BE2C (cell line): ENCODE data around the gene KCNC2.

Experiments
- DNase-seq: peaks from one replicate; pipeline ENCODE4 v3.0.0-alpha.2; 2020
- H3K27me3 ChIP-seq: fragments of 250-450 bp; sonication (Bioruptor Pico); 2 replicates; pipeline ENCODE4 v1.5.1; 2020; ENCODE audit warnings: mild to moderate bottlenecking
- H3K36me3 ChIP-seq: fragments of 250-450 bp; sonication (Bioruptor Pico); 2 replicates; pipeline ENCODE4 v1.5.1; 2020; ENCODE audit warnings: mild to moderate bottlenecking
- H3K4me1 ChIP-seq: fragments of 250-450 bp; sonication (Bioruptor Pico); 2 replicates; pipeline ENCODE4 v1.5.1; 2020
- H3K4me3 ChIP-seq: 2 replicates; pipeline ENCODE4 v1.5.1; 2011; ENCODE audit warnings: low read depth, low read length
- H3K9me3 ChIP-seq: fragments of 250-450 bp; sonication (Bioruptor Pico); 2 replicates; pipeline ENCODE4 v1.5.1; 2020
- CTCF ChIP-seq: IDR thresholded peaks from 2 replicates; pipeline ENCODE4 v1.5.1; 2012; ENCODE audit warnings: mild to moderate bottlenecking, low read depth, low read length

Gene KCNC2

GRCh38 chr12:75000120-75000519, 209.5 kb downstream of the KCNC2 start:
- Histone ChIP-seq H3K4me3 (no peak overlapping the region), H3K9me3 (no peaks in the 10 kb centered on the region), H3K4me1 (no peaks in the 10 kb centered on the region), H3K27me3 (no peaks in the 10 kb centered on the region), H3K36me3 (no peaks in the 10 kb centered on the region)
- TF ChIP-seq CTCF = no peak
- DNase-seq = no peak

DNA sequence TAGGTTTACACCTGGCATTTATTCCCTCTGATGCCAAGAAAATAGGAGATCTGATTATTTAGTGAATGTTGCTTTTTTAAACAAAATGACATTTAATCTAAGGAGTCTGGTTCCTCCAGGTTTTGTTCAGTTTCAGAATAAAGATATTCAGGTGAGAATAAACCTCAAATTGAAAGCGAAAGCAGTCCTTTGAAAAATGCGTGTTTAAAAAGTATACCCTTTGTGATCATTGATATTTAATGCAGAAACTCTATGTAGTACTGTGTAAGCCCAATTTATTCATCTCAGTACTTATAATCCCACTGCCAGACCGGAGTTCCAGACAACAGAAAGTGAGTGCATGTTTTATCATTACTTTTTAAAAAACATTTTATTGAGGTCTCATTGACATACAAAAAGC, 210.2 kb downstream of the KCNC2 start:
- Histone ChIP-seq H3K4me1 (no peaks in the 10 kb centered on the region), H3K36me3 (no peaks in the 10 kb centered on the region), H3K4me3 (no peak overlapping the region), H3K9me3 (no peaks in the 10 kb centered on the region), H3K27me3 (no peaks in the 10 kb centered on the region)
- no peak for TF ChIP-seq CTCF
- DNase-seq = no peak
